CD14-positive monocyte (primary cell): Measurements from ENCODE around the gene TPRG1. TPM values are rescaled to one million over a fixed set of nuclear protein-coding genes. Genes with fewer than 3 reads are reported as not detected.

Experiments used
- DNase-seq, 3 donors: peaks; one replicate each; pipeline ENCODE4 v3.0.0-alpha.2; 2011 to 2022
- H2AFZ ChIP-seq: 2 replicates; pipeline ENCODE4 v1.6.0; 2012; ENCODE audit warnings: mild to moderate bottlenecking, low read depth, low read length, inconsistent platforms; ENCODE audit not compliant: insufficient read depth, poor library complexity, severe bottlenecking
- H3K27ac ChIP-seq, 2 donors: 1 replicate in 1 of 2; 2 replicates in 1 of 2; pipeline ENCODE4 v1.5.1; 2012 to 2013; ENCODE audit warnings: low read length in 2 of 2, control low read depth in 1 of 2, inconsistent platforms in 1 of 2, low read depth in 1 of 2, mild to moderate bottlenecking in 1 of 2
- H3K27me3 ChIP-seq, 2 donors: one replicate each; pipeline versions ENCODE4 v1.6.0 to v1.6.1; 2011 to 2013; ENCODE audit warnings: low read length in 2 of 2; ENCODE audit not compliant: control insufficient read depth in 2 of 2, insufficient read depth in 2 of 2
- H3K36me3 ChIP-seq, 2 donors: replicated peaks in 1 of 2; 1 replicate in 1 of 2; 2 replicates in 1 of 2; pipeline versions ENCODE4 v1.5.1 to v1.6.1; 2012 to 2013; ENCODE audit warnings: low read length in 2 of 2, control low read depth in 1 of 2, inconsistent platforms in 1 of 2, mild to moderate bottlenecking in 1 of 2; ENCODE audit not compliant: insufficient read depth in 2 of 2, control insufficient read depth in 1 of 2
- H3K4me1 ChIP-seq, 2 donors: 1 replicate in 1 of 2; 2 replicates in 1 of 2; pipeline versions ENCODE4 v1.5.1 to v1.6.1; 2012 to 2013; ENCODE audit warnings: low read length in 2 of 2, control low read depth in 1 of 2, inconsistent platforms in 1 of 2, mild to moderate bottlenecking in 1 of 2, moderate library complexity in 1 of 2; ENCODE audit not compliant: insufficient read depth in 2 of 2, control insufficient read depth in 1 of 2
- H3K4me2 ChIP-seq: replicated peaks from 2 replicates; pipeline ENCODE3; 2012; ENCODE audit warnings: low read length, moderate library complexity, mild to moderate bottlenecking; ENCODE audit not compliant: poor library complexity, severe bottlenecking; ENCODE audit errors: extremely low read depth
- H3K4me3 ChIP-seq, 3 experiments: fragments of 200-600 bp in 1 of 3; sonication (generic) in 1 of 3; replicated peaks in 1 of 3; 1 replicate in 2 of 3; 2 replicates in 1 of 3; pipeline ENCODE4 v1.5.1; 2011 to 2013; ENCODE audit warnings: low read length in 3 of 3, mild to moderate bottlenecking in 3 of 3, control low read depth in 2 of 3, low read depth in 2 of 3, inconsistent platforms in 1 of 3, moderate library complexity in 1 of 3
- H3K79me2 ChIP-seq: 2 replicates; pipeline ENCODE4 v1.6.0; 2012; ENCODE audit warnings: mild to moderate bottlenecking, control low read depth, inconsistent platforms, low read length, moderate library complexity; ENCODE audit not compliant: insufficient read depth
- H3K9ac ChIP-seq: 2 replicates; pipeline ENCODE4 v1.6.0; 2017; ENCODE audit warnings: low read length, mild to moderate bottlenecking; ENCODE audit not compliant: insufficient read depth, poor library complexity, severe bottlenecking
- H3K9me3 ChIP-seq, 2 donors: replicated peaks in 1 of 2; 1 replicate in 1 of 2; 2 replicates in 1 of 2; pipeline versions ENCODE4 v1.5.1 to v1.6.1; 2012 to 2013; ENCODE audit warnings: low read length in 2 of 2, control low read depth in 1 of 2; ENCODE audit not compliant: control insufficient read depth in 1 of 2, insufficient read depth in 1 of 2
- H4K20me1 ChIP-seq: 2 replicates; pipeline ENCODE4 v1.6.0; 2012; ENCODE audit warnings: mild to moderate bottlenecking, low read length, control low read depth, moderate library complexity; ENCODE audit not compliant: insufficient read depth
- H3K27ac Mint-ChIP-seq, 7 donors: one replicate each; pipeline ENCODE4 v1.8.0; 2020; ENCODE audit warnings: mild to moderate bottlenecking in 7 of 7, mixed read lengths in 7 of 7, moderate library complexity in 6 of 7, inconsistent platforms in 2 of 7
- H3K27me3 Mint-ChIP-seq, 3 donors: one replicate each; pipeline ENCODE4 v1.8.0; 2021 to 2022; ENCODE audit warnings: low read depth in 3 of 3, mild to moderate bottlenecking in 3 of 3, mixed read lengths in 3 of 3, moderate library complexity in 3 of 3, inconsistent platforms in 1 of 3
- H3K36me3 Mint-ChIP-seq, 2 donors: one replicate each; pipeline ENCODE4 v1.8.0; 2020; ENCODE audit warnings: mixed read lengths in 2 of 2, inconsistent platforms in 1 of 2, mild to moderate bottlenecking in 1 of 2
- H3K4me1 Mint-ChIP-seq: one replicate; pipeline ENCODE4 v1.8.0; 2020; ENCODE audit warnings: mild to moderate bottlenecking, mixed read lengths
- H3K4me3 Mint-ChIP-seq, 2 donors: one replicate each; pipeline ENCODE4 v1.8.0; 2020; ENCODE audit warnings: mild to moderate bottlenecking in 2 of 2, mixed read lengths in 2 of 2, moderate library complexity in 1 of 2
- H3K9me3 Mint-ChIP-seq, 7 donors: one replicate each; pipeline ENCODE4 v1.8.0; 2020 to 2022; ENCODE audit warnings: mixed read lengths in 7 of 7, mild to moderate bottlenecking in 6 of 7, moderate library complexity in 6 of 7, inconsistent platforms in 2 of 7
- WGBS: methylation state at CpG from one replicate; pipeline ENCODE4 v1.1.5; 2013; ENCODE audit warnings: missing lambda C conversion rate; ENCODE audit not compliant: insufficient coverage; 5-methylcytosine and 5-hydroxymethylcytosine counted together
- intact Hi-C, 2 donors: fragments of 100-400 bp; cut with micrococcal nuclease; formaldehyde crosslinking; loops; one replicate each; pipeline versions ENCODE4 v1.15.0 to v1.15.1; 2023
- polyA plus RNA-seq, 3 donors: library from polyadenylated mRNA; depleted of rRNA in 1 of 3; unstranded in 2 of 3; stranded (reverse) in 1 of 3; fragments of 300-500 nt in 2 of 3; fragments of >200 nt in 1 of 3; fragmentation: Illumina TruSeq in 2 of 3; gene quantifications; 1 replicate in 2 of 3; 2 replicates in 1 of 3; pipeline ENCODE4 v1.2.3, GENCODE V29; 2012 to 2021
- TF ChIP-seq, protein P1 (sequence below): fragments of 200-600 bp; IDR thresholded peaks from one replicate; pipeline ENCODE4 v1.8.0; 2022; ENCODE audit warnings: antibody characterized with exemption, mild to moderate bottlenecking

TPRG1 gene
- polyA plus RNA-seq, 3 donors, result 0.14 to 1.7 (median 0.55) TPM

DNA sequence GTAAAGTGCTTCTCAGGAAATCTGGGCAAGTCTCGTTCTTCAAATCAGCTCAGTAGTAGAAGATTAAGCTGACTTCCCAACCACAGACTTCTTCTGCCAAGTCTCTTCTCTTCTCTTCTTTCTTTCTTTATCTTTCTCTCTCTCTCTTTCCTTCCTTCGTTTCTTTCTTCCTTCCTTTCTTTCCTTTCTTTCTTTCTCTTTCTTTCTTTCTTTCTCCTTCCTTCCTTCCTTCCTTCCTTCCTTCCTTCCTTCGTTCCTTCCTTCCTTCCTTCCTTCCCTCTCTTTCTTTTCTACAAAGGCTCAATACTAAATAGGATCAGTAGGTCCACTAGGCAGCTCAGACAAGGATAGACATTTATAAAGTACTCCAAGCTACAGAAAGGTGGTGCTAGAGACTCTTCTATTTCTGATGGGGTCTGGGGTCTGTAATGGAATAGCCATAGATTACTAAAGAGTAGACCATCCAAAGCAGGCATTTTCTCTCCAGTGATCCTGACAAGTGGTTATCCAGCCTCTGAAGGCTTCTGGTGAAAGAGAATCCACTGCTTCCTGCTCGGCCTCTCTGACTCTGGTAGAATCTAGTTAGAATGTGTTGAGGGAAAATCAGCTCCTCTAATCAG, 100.8 kb downstream of the TPRG1 start:
- Mint-ChIP-seq H3K4me1 (peaks cover 15% of the 10 kb centered on the region), H3K27ac (peak overlapping the region in 1 of 7 donors; percentile 10), H3K36me3 (no peaks in the 10 kb centered on the region), H3K27me3 (peaks cover 0 to 2% (median 1%) of the 10 kb centered on the region in 3 donors), H3K9me3 (peaks cover 0 to 2% (median 0%) of the 10 kb centered on the region in 7 donors), H3K4me3 (no peak overlapping the region)
- intact Hi-C loops, result no loop called here
- Histone ChIP-seq H3K4me3 (no peak overlapping the region), H3K27ac (no peak overlapping the region), H3K36me3 (no peaks in the 10 kb centered on the region), H3K27me3 (no peaks in the 10 kb centered on the region), H3K9me3 (no peaks in the 10 kb centered on the region), H2AFZ (no peak overlapping the region), H3K79me2 (no peaks in the 10 kb centered on the region), H4K20me1 (no peaks in the 10 kb centered on the region), H3K9ac (no peak overlapping the region), H3K4me2 (no peak overlapping the region), H3K4me1 (peaks cover 17 to 18% of the 10 kb centered on the region in 2 donors)
- TF ChIP-seq, protein P1, sequence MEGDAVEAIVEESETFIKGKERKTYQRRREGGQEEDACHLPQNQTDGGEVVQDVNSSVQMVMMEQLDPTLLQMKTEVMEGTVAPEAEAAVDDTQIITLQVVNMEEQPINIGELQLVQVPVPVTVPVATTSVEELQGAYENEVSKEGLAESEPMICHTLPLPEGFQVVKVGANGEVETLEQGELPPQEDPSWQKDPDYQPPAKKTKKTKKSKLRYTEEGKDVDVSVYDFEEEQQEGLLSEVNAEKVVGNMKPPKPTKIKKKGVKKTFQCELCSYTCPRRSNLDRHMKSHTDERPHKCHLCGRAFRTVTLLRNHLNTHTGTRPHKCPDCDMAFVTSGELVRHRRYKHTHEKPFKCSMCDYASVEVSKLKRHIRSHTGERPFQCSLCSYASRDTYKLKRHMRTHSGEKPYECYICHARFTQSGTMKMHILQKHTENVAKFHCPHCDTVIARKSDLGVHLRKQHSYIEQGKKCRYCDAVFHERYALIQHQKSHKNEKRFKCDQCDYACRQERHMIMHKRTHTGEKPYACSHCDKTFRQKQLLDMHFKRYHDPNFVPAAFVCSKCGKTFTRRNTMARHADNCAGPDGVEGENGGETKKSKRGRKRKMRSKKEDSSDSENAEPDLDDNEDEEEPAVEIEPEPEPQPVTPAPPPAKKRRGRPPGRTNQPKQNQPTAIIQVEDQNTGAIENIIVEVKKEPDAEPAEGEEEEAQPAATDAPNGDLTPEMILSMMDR, result peak; percentile 27
- DNase-seq, result no peak
- WGBS, result 75% methylated on average over 1 of the region's 4 CpGs

DNA sequence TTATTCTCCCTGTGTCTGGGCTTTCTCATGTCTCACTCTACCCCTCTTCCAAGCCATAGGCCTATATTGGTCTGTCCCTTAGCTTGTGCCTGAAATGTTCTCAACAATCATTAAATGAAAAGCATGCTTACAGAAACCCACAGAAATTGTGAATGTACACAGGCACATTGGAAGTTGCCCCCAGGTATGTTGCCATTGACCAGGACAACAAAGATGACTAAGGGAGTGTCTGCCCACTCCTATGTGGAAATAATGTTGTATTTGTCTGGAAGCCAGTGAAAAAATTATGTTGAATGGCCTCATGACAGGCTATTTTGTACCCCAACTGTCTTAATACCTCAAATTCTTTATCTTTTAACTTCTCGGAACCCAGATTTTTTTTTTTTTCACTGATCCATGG, 102.0 kb downstream of the TPRG1 start:
- H3K4me2 ChIP-seq, result no peak overlapping the region
- peaks cover 25% of the 10 kb centered on the region in 2 donors for H3K4me1 ChIP-seq
- TF ChIP-seq, protein P1, result no peak
- no peak overlapping the region for H3K27ac ChIP-seq
- H4K20me1 ChIP-seq, result no peaks in the 10 kb centered on the region
- no peaks in the 10 kb centered on the region for H3K27me3 ChIP-seq
- peaks cover 26% of the 10 kb centered on the region for H3K4me1 Mint-ChIP-seq
- no peak overlapping the region for H3K9ac ChIP-seq
- H3K79me2 ChIP-seq, result no peaks in the 10 kb centered on the region
- no peak overlapping the region for H3K4me3 Mint-ChIP-seq
- no peaks in the 10 kb centered on the region for H3K36me3 Mint-ChIP-seq
- intact Hi-C loops, result no loop called here
- DNase-seq, result no peak
- no peaks in the 10 kb centered on the region for H3K9me3 ChIP-seq
- no peaks in the 10 kb centered on the region for H3K36me3 ChIP-seq
- H2AFZ ChIP-seq, result no peak overlapping the region
- H3K27ac Mint-ChIP-seq, result no peak overlapping the region
- H3K27me3 Mint-ChIP-seq, result peaks cover 0 to 2% (median 1%) of the 10 kb centered on the region in 3 donors
- H3K4me3 ChIP-seq, result no peak overlapping the region
- WGBS, result no CpG with 5 or more reads among the region's 1 CpG
- peaks cover 0 to 2% (median 0%) of the 10 kb centered on the region in 7 donors for H3K9me3 Mint-ChIP-seq
